ENCODE measurements around the gene ZKSCAN2.

The ZKSCAN2 gene

DNA sequence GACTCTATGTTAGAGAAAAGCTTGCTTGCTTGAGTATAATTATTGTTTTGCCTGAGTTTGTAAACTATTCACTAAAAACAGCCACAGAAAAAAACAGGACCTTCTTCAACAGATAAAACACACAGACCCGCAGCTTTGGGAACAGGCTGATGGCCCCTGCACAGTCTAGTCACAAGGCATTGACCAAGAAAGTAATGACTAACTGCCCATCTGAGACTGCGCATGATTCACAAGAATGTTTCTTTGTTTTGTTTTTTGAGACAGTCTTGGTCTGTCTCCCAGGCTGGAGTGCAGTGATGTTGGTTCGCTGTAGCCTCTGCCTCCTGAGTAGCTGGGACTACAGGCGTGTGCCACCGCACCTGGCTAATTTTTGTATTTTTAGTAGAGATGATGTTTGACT lies 2.8 kb upstream of the ZKSCAN2 start:
- Histone ChIP-seq H3K4me3 (ENCODE audit: low read length) (no peak overlapping the region), H3K27me3 (ENCODE audit: control insufficient read depth, insufficient read depth, low read length) (no peaks in the 10 kb centered on the region), H3K9ac (ENCODE audit: low read length) (no peak overlapping the region), H3K27ac (ENCODE audit: low read depth, low read length) (no peak overlapping the region), H3K4me1 (ENCODE audit: control insufficient read depth, insufficient read depth, low read length) (peaks cover 10% of the 10 kb centered on the region), H3K36me3 (ENCODE audit: control insufficient read depth, insufficient read depth, low read length) (peaks cover 2% of the 10 kb centered on the region)

DNA sequence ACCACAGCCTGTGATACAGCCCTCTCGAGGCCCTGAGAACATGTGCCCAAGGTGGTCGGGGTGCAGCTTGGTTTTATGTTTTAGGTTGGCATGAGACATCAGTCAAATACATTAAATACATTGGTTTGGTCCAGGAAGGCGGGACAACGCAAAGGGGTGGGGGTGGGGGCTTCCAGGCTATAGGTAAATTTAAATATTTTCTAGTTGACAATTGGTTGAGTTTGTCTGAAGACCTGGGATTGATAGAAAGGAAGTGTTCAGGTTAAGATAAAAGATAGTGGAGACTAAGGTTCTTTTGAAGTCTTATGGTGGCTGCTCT lies 1.2 kb upstream of the ZKSCAN2 start:
- H3K27me3 ChIP-seq (ENCODE audit: control insufficient read depth, insufficient read depth, low read length): no peaks in the 10 kb centered on the region
- peak overlapping the region; percentile 92 for H3K9ac ChIP-seq (ENCODE audit: low read length)
- no peak overlapping the region for H3K27ac ChIP-seq (ENCODE audit: low read depth, low read length)
- peak overlapping the region; percentile 96 for H3K4me3 ChIP-seq (ENCODE audit: low read length)
- H3K4me1 ChIP-seq (ENCODE audit: control insufficient read depth, insufficient read depth, low read length): peaks cover 10% of the 10 kb centered on the region
- peaks cover 2% of the 10 kb centered on the region for H3K36me3 ChIP-seq (ENCODE audit: control insufficient read depth, insufficient read depth, low read length)

GRCh38 chr16:25257956-25258860 lies 563 bp upstream of the ZKSCAN2 start:
- peaks cover 2% of the 10 kb centered on the region for H3K36me3 ChIP-seq (ENCODE audit: control insufficient read depth, insufficient read depth, low read length)

GRCh38 chr16:25256695-25257469 lies 763 bp downstream of the ZKSCAN2 start:
- Histone ChIP-seq H3K4me1 (ENCODE audit: control insufficient read depth, insufficient read depth, low read length) (peaks cover 10% of the 10 kb centered on the region), H3K4me3 (ENCODE audit: low read length) (peak overlapping the region; percentile 96), H3K9ac (ENCODE audit: low read length) (peak overlapping the region; percentile 16), H3K36me3 (ENCODE audit: control insufficient read depth, insufficient read depth, low read length) (peaks cover 4% of the 10 kb centered on the region), H3K27me3 (ENCODE audit: control insufficient read depth, insufficient read depth, low read length) (no peaks in the 10 kb centered on the region), H3K27ac (ENCODE audit: low read depth, low read length) (peak overlapping the region; percentile 97)

More at GRCh38 chr16:25257956-25258860, 563 bp upstream of the ZKSCAN2 start:
- H3K9ac ChIP-seq (ENCODE audit: low read length): peak overlapping the region; percentile 92
- peak overlapping the region; percentile 97 for H3K27ac ChIP-seq (ENCODE audit: low read depth, low read length)
- H3K4me1 ChIP-seq (ENCODE audit: control insufficient read depth, insufficient read depth, low read length): peaks cover 10% of the 10 kb centered on the region
- H3K4me3 ChIP-seq (ENCODE audit: low read length): peak overlapping the region; percentile 96
- no peaks in the 10 kb centered on the region for H3K27me3 ChIP-seq (ENCODE audit: control insufficient read depth, insufficient read depth, low read length)

GRCh38 chr16:25253322-25253721 lies 4.3 kb downstream of the ZKSCAN2 start:
- H3K4me3 ChIP-seq (ENCODE audit: low read length): no peak overlapping the region
- H3K4me1 ChIP-seq (ENCODE audit: control insufficient read depth, insufficient read depth, low read length): peaks cover 6% of the 10 kb centered on the region
- no peaks in the 10 kb centered on the region for H3K27me3 ChIP-seq (ENCODE audit: control insufficient read depth, insufficient read depth, low read length)
- H3K27ac ChIP-seq (ENCODE audit: low read depth, low read length): no peak overlapping the region
- peaks cover 4% of the 10 kb centered on the region for H3K36me3 ChIP-seq (ENCODE audit: control insufficient read depth, insufficient read depth, low read length)
- no peak overlapping the region for H3K9ac ChIP-seq (ENCODE audit: low read length)

DNA sequence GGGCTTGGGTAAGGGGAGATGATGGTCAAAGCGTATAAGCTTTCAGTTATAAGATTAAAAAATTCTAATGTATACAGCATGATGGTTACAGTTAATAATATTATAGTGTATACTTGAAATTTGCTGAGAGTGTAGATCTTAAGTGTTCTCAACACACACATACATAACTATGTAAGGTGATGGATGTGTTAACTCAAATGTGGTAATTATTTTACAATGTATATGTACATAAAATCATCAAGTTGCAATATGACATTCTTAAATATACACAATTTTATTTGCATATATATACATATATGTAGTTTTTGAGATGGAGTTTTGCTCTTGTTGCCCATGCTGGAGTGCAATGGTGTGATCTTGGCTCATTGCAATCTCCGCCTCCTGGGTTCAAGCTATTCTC lies 7.2 kb downstream of the ZKSCAN2 start:
- no peak overlapping the region for H3K4me3 ChIP-seq (ENCODE audit: low read length)
- H3K9ac ChIP-seq (ENCODE audit: low read length): no peak overlapping the region
- no peaks in the 10 kb centered on the region for H3K4me1 ChIP-seq (ENCODE audit: control insufficient read depth, insufficient read depth, low read length)
- no peaks in the 10 kb centered on the region for H3K27me3 ChIP-seq (ENCODE audit: control insufficient read depth, insufficient read depth, low read length)
- peaks cover 16% of the 10 kb centered on the region for H3K36me3 ChIP-seq (ENCODE audit: control insufficient read depth, insufficient read depth, low read length)
- H3K27ac ChIP-seq (ENCODE audit: low read depth, low read length): no peak overlapping the region

DNA sequence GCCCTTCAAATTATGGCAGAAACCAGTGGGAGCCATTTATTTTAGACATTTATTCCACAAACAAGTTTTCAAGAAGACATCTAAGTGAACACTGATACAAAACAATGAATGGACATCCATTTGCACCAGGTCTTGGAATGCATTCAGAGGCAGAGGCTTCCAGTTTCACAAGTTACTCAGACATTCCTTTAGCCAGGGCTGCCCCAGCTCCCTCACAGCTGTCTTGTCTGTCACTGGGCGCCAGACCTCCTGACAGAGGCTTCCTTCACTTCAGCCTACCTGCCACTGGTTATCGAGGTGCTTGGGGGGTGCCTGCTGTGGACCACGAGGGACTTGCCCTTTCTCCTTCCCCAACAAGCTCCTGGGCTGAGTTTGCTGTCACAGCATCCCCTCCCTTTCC lies 21.7 kb downstream of the ZKSCAN2 start:
- no peak overlapping the region for H3K4me3 ChIP-seq (ENCODE audit: low read length)
- no peaks in the 10 kb centered on the region for H3K27me3 ChIP-seq (ENCODE audit: control insufficient read depth, insufficient read depth, low read length)
- no peak overlapping the region for H3K27ac ChIP-seq (ENCODE audit: low read depth, low read length)
- H3K36me3 ChIP-seq (ENCODE audit: control insufficient read depth, insufficient read depth, low read length): no peaks in the 10 kb centered on the region
- no peaks in the 10 kb centered on the region for H3K4me1 ChIP-seq (ENCODE audit: control insufficient read depth, insufficient read depth, low read length)
- no peak overlapping the region for H3K9ac ChIP-seq (ENCODE audit: low read length)

DNA sequence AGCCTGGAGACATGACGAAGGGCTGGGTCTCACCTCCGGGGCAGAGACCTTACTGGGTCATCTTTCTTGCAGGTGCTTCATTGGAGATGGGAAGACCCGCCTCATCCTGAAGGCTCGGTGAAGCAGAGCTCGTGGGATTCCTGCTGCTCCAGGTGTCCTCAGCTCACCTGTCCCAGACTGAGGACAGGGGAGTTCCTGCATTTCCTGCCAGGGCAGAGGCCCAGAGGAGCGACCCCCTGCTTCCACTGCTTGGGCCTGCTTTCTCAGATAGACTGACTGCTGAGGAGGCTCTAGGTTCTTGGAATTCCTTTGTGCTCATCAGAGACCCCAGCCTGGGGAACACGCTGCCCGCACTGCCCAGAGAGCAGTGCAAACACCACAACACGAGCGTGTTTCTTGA lies 29.3 kb downstream of the ZKSCAN2 start:
- Histone ChIP-seq H3K36me3 (ENCODE audit: control insufficient read depth, insufficient read depth, low read length) (no peaks in the 10 kb centered on the region), H3K4me3 (ENCODE audit: low read length) (no peak overlapping the region), H3K27ac (ENCODE audit: low read depth, low read length) (no peak overlapping the region), H3K4me1 (ENCODE audit: control insufficient read depth, insufficient read depth, low read length) (no peaks in the 10 kb centered on the region), H3K9ac (ENCODE audit: low read length) (no peak overlapping the region), H3K27me3 (ENCODE audit: control insufficient read depth, insufficient read depth, low read length) (no peaks in the 10 kb centered on the region)

DNA sequence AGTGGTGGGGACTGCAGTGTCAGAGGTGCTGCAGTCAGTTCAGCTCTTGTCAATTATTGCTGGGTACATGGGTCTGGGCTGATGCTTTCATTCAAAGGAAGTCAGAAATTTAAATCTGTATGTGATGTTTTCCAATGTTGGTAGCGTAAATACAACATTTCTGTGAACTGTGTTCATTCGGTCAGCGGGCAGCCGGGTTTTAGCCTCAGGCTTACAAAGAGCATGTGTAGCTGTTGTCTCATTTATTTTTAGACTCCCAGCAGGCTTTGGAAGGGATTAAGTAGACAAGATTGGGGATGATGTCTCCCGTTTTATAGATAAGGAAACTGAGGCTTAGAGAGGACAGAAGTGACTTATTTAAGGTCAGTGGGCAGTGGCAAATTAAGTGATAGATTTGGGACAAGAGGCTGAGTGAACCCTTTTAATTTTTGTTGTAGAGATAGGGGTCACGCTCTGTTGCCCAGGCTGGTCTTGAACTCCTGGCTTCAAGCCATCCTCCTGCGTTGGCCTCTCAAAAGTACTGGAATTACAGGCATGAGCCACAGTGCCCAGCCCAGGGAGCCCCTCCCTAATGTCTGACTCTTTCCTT lies 32.8 kb downstream of the ZKSCAN2 start:
- no peak overlapping the region for H3K9ac ChIP-seq (ENCODE audit: low read length)
- no peaks in the 10 kb centered on the region for H3K4me1 ChIP-seq (ENCODE audit: control insufficient read depth, insufficient read depth, low read length)
- H3K4me3 ChIP-seq (ENCODE audit: low read length): no peak overlapping the region
- no peak overlapping the region for H3K27ac ChIP-seq (ENCODE audit: low read depth, low read length)
- no peaks in the 10 kb centered on the region for H3K36me3 ChIP-seq (ENCODE audit: control insufficient read depth, insufficient read depth, low read length)
- H3K27me3 ChIP-seq (ENCODE audit: control insufficient read depth, insufficient read depth, low read length): no peaks in the 10 kb centered on the region

DNA sequence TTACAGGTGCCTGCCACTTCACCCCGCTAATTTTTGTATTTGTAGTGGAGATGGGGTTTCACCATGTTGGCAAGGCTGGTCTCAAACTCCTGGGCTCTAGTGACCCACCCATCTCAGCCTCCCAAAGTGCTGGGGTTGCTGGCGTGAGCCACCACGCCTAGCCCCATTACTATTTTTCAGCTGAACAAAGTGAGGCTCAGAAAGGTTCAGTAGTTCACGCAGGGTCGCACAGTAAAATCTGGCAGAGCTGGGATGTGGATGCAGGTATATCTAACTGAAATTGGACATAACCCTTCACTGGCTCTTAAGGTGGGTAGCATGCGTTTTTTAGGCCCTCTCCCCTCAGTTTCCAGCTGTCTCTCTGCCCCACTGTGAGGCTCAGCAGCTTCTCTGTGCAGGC lies 33.7 kb downstream of the ZKSCAN2 start:
- no peak overlapping the region for H3K9ac ChIP-seq (ENCODE audit: low read length)
- no peak overlapping the region for H3K4me3 ChIP-seq (ENCODE audit: low read length)
- H3K27ac ChIP-seq (ENCODE audit: low read depth, low read length): no peak overlapping the region
- H3K36me3 ChIP-seq (ENCODE audit: control insufficient read depth, insufficient read depth, low read length): no peaks in the 10 kb centered on the region
- H3K4me1 ChIP-seq (ENCODE audit: control insufficient read depth, insufficient read depth, low read length): no peaks in the 10 kb centered on the region
- H3K27me3 ChIP-seq (ENCODE audit: control insufficient read depth, insufficient read depth, low read length): no peaks in the 10 kb centered on the region

DNA sequence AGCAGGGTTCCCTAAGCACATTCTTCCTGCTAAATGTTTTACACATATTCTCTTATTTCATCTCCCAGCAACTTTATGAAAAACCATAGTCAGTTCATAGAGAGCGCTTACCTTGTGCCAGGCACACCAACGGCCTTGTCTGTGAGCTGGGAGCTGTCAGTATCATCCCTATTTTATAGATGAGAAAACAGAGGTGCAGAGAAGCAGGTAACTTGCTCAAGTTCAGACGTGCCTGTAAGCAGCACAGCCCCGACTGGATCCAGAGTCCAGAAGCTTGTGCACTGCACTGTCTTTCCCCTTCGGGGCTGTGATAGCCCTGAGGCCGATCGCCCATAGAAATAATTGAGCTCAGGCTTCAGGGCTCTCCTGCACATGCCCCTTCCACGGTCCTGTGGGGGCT lies 34.7 kb downstream of the ZKSCAN2 start:
- Histone ChIP-seq H3K9ac (ENCODE audit: low read length) (no peak overlapping the region), H3K4me1 (ENCODE audit: control insufficient read depth, insufficient read depth, low read length) (no peaks in the 10 kb centered on the region), H3K27me3 (ENCODE audit: control insufficient read depth, insufficient read depth, low read length) (no peaks in the 10 kb centered on the region), H3K4me3 (ENCODE audit: low read length) (no peak overlapping the region), H3K27ac (ENCODE audit: low read depth, low read length) (no peak overlapping the region), H3K36me3 (ENCODE audit: control insufficient read depth, insufficient read depth, low read length) (no peaks in the 10 kb centered on the region)

GRCh38 chr16:25219070-25219737 lies 38.4 kb downstream of the ZKSCAN2 start:
- no peaks in the 10 kb centered on the region for H3K4me1 ChIP-seq (ENCODE audit: control insufficient read depth, insufficient read depth, low read length)
- H3K36me3 ChIP-seq (ENCODE audit: control insufficient read depth, insufficient read depth, low read length): no peaks in the 10 kb centered on the region
- H3K27me3 ChIP-seq (ENCODE audit: control insufficient read depth, insufficient read depth, low read length): no peaks in the 10 kb centered on the region
- H3K4me3 ChIP-seq (ENCODE audit: low read length): no peak overlapping the region
- H3K9ac ChIP-seq (ENCODE audit: low read length): no peak overlapping the region
- H3K27ac ChIP-seq (ENCODE audit: low read depth, low read length): no peak overlapping the region

Data from rectal smooth muscle tissue (tissue), 1 donor.